Kidney tubule cell (primary cell): ENCODE data around the gene KCTD7.
"Not testable (repeated sequence)": the region's sequence is repeated elsewhere in the genome, so short reads cannot be mapped to it uniquely, and the experiment has no call there.

Source experiments
- DNase-seq: peaks from one replicate; pipeline ENCODE4 v3.0.0-alpha.2; 2018; ENCODE audit warnings: low spot score

The KCTD7 gene

DNA sequence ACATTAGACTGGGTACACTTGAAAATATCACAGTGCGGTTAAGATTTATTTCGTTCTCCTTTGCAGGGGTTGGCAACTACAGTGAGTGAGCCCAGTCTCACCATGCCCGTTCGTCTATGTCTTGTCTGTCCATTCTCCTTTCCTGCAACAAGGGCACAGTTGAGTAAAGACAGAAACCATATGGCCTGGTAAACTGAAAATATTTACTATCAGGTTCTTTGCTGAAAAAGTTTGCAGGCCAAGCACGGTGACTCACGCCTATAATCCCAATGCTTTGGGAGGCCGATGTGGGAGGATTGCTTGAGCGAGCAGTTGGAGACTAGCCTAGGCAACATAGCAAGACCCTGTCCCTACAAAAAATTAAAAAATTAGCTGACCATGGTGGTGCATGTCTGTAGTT lies 11.4 kb upstream of the KCTD7 start:
- no peak for DNase-seq

DNA sequence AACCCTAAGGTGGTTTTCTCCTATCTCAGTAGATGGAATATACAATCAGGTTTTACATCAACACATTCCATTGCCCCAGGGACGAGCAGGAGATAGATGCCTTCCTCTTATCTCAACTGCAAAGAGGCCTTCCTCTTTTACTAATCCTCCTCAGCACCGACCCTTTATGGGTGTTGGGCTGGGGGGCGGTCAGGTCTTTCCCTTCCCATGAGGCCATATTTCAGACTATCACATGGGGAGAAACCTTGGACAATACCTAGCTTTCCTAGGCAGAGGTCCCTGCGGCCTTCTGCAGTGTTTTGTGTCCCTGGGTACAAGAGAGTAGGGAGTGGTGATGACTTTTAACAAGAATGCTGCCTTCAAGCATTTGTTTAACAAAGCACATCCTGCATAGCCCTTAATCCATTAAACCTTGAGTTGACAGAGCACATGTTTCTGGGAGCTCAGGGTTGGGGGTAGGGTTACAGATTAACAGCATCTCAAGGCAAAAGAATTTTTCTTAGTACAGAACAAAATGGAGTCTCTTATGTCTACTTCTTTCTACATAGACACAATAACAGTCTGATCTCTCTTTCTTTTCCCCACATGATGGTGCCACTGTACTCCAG lies 9.2 kb upstream of the KCTD7 start:
- peak; percentile 43 for DNase-seq

DNA sequence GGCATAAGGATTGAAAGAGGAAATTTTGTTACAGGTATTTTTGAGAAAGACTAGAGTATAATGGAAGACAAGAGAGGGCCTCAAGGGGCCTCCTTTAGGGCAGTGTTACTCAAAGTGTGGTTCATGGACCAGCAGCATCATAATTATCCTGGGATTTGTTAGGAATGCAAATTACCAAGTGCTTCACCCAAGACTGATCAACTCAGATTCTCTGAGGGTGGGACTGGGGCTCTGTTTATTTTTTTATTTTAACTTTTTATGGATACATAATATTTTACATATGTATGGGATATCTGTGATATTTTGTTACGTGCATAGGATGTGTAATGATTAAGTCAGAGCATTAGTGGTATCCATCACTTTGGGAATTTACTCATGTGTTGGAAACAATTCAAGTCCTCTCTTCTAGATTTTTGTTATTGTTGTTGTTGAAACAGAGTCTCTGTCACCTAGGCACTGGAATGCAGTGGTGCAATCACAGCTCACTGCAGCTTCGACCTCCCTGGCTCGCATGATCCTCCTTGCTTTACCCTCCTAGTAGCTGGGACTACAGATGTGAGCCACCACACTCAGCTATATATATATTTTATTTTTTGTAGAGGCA lies 2.2 kb upstream of the KCTD7 start:
- DNase-seq: no peak

DNA sequence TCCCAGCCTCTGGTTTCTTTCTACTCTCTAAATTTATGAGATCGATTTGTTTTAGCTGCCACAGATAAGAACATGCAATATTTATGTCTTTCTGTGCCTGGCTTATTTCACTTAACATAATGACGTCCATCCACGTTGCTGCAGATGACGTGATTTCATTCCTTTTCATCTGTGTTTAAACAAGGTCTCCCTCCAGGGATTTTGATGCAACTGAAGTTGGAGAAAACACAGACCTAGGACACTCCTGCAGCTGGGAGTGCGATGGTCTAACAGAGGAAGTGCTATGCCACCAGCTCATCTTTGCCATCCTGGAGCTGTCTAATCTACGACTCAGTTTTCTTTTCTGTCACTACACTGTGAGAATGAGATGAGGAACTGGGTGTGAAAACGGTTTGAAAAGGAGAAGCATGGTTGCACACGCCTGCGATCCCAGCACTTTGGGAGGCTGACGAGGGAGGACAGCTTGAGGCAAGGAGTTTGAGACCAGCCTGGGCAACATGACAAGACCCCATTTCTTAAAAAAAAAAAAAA lies 1.5 kb upstream of the KCTD7 start:
- no peak for DNase-seq

DNA sequence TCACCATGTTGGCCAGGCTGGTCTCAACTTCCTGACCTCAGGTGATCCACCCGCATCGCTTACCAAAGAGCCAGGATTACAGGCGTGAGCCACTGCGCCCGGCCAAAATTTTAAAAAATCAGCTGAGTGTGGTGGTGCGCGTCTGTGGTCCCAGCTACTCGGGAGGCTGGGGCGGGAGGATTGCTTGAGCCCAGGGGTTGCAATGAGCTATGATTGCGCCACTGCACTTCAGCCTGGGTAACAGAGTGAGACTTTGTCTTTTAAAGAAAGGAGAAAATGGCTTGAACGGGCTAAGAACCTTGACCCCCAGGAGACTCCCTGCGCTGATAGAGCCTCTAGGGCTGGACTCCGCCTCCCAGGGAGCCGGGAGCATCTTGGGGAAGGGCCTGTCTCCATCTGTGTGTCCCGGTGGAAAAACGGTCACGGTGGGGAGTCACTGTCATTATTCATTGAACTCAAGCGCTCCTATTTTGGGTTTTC lies 760 bp upstream of the KCTD7 start:
- DNase-seq: no peak

DNA sequence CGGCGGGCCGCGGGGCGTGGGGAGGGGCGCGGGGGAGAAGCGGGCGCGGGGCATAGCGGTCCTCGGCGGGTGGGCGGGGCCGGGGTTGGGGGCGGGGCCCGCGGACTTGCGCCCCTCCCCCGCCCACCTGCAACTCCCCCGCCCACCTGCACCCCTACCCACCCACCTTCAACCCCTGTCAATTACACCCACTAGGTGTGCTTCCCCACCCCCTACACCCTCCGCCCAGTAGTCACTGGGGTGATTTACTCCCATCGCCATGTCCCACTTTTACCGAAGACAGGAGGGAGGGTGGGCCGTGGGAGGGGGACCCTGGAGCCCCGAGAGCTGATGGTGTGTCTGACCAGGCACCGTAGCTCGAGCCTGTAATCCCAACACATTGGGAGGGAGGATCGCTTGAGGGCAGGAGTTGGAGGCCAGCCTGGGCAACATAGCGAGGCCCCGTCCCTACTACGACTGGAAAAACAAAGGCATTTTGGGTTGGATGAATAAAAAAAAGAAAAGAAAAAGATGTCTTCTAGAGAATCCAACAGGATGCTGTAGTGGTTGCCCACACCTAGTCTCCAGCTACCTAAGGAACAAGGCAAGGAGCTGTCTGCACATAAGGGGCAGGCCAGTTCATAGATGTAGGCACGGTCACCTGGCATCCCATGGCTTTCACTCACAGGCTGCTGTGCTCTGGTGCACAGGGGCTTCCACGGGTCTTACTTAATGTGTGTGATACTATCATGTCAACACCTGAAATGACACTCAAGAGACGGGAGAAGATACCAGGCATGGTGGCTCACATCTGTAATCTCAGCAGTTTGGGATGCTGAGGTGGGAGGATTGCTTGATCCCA lies 761 bp downstream of the KCTD7 start:
- no peak for DNase-seq

DNA sequence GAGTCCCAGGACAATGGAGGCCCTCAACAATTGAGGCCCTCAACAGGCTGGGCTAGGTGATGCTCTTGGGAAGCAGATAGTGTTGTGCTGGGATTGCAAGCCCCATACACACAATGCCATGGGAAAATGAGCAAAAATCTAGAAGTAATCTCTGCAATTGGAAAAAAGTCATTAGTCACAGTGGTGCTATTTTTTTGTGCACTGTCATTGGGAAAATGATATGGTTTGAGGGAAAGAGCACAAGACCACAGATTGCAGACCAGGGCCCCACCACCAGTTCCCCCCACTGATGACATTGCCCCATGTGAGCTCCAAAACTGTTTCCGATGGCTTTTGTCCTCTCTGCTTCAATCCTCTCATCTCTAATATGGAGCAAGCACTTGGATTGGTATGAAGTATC lies 1.9 kb downstream of the KCTD7 start:
- DNase-seq: no peak

DNA sequence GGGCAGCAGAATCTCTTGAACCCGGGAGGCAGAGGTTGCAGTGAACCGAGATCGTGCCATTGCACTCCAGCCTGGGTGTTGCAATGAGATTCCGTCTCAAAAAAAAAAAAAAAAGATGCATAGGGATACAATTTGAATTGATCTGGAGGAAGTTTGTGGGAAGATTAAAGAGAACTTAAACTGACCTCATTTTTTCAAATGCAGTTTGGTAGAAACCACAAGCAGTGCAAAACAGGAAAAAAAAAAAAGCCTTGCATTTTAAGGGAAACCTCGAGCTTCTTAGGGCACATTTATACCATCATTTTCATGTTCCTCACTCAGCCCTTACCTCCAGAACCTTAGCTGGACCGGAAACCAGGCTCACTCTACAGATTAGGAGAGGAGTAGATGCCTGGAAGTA lies 2.8 kb downstream of the KCTD7 start:
- no peak for DNase-seq

DNA sequence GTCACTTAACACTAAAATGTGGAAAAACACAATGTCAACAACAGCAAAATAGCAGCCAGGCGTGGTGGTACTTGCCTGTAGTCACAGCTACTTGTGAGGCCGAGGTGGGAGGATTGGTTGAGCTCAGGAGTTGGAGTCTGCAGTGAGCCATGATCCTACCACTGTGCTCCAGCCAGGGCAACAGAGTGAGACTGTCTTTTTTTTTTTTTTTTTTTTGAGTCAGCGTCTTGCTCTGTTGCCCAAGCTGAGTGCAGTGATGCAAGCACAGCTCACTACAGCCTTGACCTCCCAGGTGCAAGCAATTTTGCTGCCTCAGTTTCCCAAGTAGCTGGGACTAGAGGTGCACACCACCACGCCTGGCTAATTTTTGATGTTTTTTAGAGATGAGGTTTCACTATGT lies 6.1 kb downstream of the KCTD7 start:
- peak; percentile 42 for DNase-seq

DNA sequence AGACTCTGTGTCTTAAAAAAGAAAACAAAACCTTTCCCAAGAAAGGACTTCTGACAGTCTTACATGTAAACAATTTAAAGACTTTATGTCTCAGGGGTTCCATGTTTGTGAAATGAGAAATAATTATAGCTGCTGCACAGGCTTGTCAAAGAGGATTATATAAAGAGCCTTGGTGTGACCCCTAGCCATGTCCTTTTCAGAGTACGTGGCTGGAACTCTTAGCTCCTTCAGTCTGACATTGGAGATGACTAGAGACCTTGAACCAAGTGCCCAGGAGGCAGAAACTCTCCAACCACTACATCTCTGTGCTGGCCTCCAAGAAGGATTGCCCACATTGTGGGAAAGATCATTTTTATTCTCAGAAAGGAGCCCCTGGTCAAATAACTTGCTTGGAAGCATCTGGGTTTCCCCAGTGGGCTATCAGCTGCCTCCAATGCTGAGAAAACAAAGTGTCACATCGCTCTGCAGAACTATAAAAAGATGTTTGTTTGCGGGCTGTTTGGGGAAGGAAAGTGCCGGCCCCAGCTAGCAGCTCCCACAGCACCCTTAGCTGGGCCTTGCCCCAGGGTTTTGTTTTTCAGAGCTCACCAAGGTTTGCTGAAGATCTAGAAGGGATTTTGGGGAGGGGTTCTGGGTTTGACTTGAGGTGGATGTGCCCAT lies 6.8 kb downstream of the KCTD7 start:
- not testable (repeated sequence) for DNase-seq

DNA sequence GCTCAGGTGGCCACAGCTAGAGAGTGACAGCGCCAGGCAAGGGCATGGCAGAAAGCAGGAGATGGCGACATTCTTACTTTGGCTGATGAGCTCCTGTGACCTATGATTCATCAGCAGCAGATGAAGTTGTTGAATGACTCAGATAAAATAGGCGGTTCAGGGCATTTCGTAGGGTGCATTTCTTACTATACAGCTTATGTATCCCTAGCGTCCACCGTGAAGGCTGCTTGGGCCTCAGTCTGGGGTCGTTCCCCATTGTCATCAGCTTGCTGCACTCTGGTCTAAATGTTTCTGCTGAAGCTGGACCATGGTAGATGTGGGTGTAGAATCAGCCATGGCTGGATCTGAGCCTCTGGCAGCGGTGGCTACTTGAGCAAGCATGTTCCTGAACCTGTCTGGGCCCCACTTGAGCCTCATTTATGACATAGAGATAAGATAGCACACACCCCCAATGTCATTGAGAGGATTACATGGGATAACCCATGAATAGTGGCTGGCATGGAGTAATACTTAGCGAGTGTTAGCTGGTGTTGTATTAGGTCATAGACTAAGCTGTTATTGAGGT lies 7.4 kb downstream of the KCTD7 start:
- DNase-seq: peak; percentile 47

DNA sequence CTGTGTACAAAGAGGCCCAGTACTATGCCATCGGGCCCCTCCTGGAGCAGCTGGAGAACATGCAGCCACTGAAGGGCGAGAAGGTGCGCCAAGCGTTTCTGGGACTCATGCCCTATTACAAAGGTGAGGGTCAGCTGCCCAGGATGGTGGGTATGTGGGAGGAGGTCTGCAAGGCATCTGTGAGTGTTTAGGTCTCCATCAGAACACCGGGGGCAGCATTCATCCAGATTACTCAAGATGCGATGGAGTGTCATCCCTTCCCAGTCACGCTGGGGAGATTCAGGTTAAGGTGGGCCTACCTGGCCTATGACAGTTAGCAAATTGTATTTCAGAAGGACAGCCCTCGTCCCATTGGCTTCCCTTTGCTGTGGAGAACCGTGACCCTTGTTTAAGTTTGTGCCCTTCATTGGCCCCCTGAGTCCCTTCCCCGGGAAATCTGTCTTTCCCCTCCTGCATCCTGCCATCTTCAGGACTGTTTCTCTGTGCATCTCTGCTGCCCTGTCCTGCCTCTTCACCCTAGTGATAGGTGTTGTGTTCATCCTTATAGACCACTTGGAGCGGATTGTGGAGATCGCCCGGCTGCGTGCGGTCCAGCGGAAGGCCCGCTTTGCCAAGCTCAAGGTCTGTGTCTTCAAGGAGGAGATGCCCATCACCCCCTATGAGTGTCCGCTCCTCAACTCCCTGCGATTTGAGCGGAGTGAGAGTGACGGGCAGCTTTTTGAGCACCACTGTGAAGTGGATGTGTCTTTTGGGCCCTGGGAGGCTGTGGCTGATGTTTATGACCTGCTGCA lies 9.8 kb downstream of the KCTD7 start:
- no peak for DNase-seq

DNA sequence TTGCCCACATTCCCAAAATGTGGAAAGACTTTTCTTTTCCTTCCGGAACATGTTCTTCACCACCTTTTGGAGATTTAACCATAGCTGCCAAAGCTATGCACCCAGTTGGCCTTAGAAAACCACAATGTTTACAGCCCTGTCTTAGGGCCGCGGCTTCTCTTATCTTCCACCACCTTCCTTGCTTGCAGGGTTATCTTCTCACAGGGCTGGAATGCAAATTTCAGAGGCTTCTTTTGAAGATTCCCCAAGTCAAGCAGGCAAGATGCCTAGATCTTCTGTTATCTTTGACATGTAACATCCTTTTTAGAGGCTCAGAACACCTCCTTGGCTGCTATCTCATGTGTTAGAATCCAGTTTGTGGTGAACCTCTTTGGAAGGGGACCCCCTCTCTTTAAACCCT lies 11.1 kb downstream of the KCTD7 start:
- no peak for DNase-seq

DNA sequence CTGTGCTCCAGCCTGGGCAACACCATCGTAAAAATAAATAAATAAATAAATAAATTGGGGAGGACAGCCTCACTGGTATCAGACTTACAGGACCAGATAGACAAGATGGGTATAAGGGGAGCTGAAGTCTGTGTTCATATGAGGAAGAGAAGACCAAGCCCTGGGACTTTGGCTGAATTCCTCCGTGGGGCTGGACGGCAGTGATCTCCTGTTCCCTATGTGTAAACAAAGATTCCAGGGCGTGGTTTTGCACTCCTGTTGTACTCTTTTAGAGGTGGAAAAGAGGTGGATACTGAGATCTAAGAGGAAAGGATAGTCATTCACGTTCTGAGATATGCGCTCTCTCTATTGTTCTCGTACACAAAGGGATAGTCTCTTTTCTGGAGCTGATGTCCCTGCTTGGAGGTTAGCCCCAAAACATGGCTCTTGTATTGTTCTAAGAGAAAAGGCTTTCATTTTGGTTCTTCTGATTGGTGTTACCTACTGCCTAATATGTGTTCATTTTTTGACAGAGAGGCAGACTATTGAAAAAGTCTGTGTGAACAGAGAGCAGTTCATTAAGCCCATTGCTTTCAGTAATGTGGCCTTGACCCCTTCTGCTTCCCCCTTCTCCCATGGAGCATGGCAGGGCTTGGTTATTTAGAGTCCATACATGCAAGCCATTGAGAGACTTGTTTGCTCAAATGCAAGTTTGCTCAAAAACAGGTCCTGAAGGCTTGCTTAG lies 12.3 kb downstream of the KCTD7 start:
- no peak for DNase-seq

DNA sequence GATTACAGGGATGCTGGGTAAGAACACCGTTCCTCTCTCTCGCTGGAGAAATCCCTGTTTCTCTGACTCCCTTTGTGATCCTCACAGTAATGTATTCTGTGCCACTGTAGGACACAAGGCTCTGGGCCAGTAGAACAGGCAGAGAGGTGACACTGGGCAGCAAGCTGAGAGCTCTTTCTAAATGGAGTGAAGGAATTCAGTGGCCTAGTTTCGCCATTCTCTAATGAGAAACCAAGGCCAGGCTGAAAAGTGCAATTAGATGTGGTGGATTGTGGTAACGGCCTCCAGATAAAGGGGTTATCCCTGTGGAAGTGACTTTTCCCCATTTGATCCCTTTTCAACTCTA lies 12.8 kb downstream of the KCTD7 start:
- DNase-seq: no peak

DNA sequence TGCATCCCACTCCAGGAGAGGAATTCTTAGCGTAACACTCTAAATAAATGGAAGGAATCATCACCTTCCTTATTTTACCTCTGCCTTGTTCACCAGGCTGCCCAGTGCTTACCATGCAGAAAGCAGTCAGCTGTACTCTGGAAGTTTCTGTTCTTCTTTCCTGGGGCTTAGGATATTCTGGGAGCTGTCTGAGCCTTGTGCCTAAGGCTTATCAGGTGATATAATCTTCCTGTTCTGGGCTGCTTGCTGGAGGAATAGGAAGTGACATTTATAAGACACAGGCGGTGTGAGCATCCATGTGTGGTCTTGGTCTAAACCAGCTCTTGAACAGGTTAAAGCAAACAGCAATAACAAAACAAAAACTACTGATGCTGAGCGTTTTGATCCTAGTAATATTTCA lies 13.5 kb downstream of the KCTD7 start:
- DNase-seq: no peak

DNA sequence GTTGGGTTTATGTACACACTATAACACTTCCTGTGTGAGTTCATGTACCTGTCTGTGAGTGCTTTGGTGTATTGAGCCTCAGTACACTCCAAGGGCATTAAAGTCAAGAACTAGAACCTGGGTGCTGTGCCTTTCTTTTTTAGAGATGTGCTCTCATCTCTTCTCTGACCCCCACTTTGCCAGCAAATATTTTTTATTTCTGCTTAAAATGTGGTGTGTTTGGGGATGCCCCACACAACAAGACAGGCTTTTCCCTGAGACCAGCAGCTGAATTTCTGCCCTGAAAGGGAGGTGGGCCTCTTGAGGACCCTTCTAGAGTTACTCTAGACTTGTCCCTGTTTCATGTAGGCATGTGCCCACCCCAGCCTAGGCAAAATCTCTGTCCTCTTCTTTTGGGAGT lies 14.3 kb downstream of the KCTD7 start:
- DNase-seq: no peak

DNA sequence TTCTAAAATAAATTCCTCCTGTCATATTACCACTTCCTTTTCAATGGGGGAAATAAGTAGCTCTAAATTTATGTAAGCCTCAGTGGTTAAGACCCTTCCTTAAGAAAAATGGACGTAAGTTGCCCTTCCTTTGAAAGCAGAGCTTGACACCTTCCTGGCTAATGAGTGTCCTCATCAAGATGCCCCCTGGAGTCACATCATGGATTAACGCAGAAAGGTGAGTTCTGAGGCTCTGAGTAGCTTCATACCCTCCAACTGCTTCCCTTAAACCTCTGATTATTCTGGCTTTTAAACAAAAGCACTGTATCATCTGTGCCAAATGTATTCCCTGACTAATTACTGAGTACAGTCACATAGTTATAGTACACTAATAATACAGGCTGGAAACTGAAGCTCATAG lies 14.7 kb downstream of the KCTD7 start:
- no peak for DNase-seq

DNA sequence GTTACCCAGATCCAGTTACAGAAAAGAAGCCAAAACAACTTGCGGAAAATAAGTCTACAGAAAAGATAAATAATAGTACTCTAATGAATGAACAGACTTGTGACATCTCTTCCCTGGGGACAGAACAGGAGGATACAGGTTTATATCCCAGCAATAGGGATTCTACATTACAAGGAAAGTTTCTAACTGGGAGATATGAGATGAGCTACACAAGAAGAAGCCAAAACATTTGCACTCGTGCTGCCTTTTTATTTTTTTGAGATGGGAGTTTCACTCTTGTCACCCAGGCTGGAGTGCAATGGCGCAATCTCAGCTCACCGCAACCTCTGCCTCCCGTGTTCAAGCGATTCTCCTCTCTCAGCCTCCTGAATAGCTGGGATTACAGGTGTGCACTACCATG lies 22.3 kb downstream of the KCTD7 start:
- not testable (repeated sequence) for DNase-seq

DNA sequence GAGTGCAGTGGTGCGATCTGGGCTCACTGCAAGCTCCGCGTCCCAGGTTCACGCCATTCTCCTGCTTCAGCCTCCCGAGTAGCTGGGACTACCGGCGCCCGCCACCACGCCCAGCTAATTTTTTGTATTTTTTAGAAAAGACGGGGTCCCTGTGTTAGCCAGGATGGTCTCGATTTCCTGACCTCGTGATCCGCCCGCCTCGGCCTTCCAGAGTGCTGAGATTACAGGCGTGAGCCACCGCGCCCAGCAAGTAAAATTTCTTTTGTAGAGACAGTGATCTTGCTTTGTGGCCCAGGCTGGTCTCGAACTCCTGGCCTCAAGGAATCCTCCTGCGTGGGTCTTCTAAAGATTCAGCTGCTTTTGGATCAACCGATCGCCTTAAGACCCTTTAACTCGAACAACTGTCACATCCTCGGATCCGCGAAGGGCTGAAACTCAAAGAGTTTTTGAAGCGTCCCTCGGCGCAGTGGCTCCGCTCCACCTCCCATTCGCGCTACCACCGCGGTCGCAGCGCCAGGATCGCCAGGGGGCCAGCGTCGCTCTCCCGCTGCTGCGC lies 25.1 kb downstream of the KCTD7 start:
- not testable (repeated sequence) for DNase-seq
